Activated CD4-positive, CD25-positive, alpha-beta regulatory T cell treated with anti-CD3 and anti-CD28 coated beads, Interleukin-2, amount 50 U/mL, for 72 hours (primary cell): ENCODE results near the gene TUBB1.
"Not testable (repeated sequence)": the region's sequence is repeated elsewhere in the genome, so short reads cannot be mapped to it uniquely, and the experiment has no call there.

ENCODE experiments used
- DNase-seq: peaks from one replicate; pipeline ENCODE4 v3.0.0; 2021

The TUBB1 gene

GRCh38 chr20:59006864-59007664 lies 12.2 kb upstream of the TUBB1 start, which contains the start of gene CTSZ:
Gene CTSZ (minus strand): TSS chr20:59007254. CDS start chr20:59007128, 126 bp downstream.
- peak; percentile 66 for DNase-seq

GRCh38 chr20:59007665-59008511 lies 11.3 kb upstream of the TUBB1 start:
- no peak for DNase-seq

- no peak for DNase-seq
These were observed 10.4 kb upstream of the TUBB1 start for GRCh38 chr20:59008715-59009336.

GRCh38 chr20:59010321-59010994 lies 8.8 kb upstream of the TUBB1 start:
- DNase-seq, result no peak

- DNase-seq, result no peak
These were observed 8.0 kb upstream of the TUBB1 start for GRCh38 chr20:59010995-59011873.

- DNase-seq, result not testable (repeated sequence)
These were observed 7.4 kb upstream of the TUBB1 start for GRCh38 chr20:59011874-59012157.

- no peak for DNase-seq
These were observed 5.9 kb upstream of the TUBB1 start for GRCh38 chr20:59013031-59013951.

GRCh38 chr20:59013959-59014608 lies 5.1 kb upstream of the TUBB1 start:
- DNase-seq, result no peak

- no peak for DNase-seq
These were observed 4.4 kb upstream of the TUBB1 start for GRCh38 chr20:59014680-59015389.

- DNase-seq, result no peak
These were observed 3.8 kb upstream of the TUBB1 start for GRCh38 chr20:59015411-59015810.

GRCh38 chr20:59015812-59016711 lies 3.2 kb upstream of the TUBB1 start:
- no peak for DNase-seq

- DNase-seq, result no peak
These were observed 2.3 kb upstream of the TUBB1 start for GRCh38 chr20:59016795-59017492.

- no peak for DNase-seq
These were observed 1.6 kb upstream of the TUBB1 start for GRCh38 chr20:59017493-59018231.

- DNase-seq, result no peak
These were observed 412 bp upstream of the TUBB1 start for GRCh38 chr20:59018817-59019216.

GRCh38 chr20:59020938-59021551 lies 1.8 kb downstream of the TUBB1 start:
- no peak for DNase-seq

GRCh38 chr20:59022754-59023153 lies 3.5 kb downstream of the TUBB1 start:
- DNase-seq, result no peak

- DNase-seq, result no peak
These were observed 4.4 kb downstream of the TUBB1 start for GRCh38 chr20:59023616-59024015.
